ENCODE measurements around the gene IRX2. TPM values are rescaled to one million over a fixed set of nuclear protein-coding genes. Genes with fewer than 3 reads are reported as not detected.

The IRX2 gene
- total RNA-seq, 1 donor from 2014 or later = 56.4 TPM

GRCh38 chr5:2742921-2743679 lies 8.4 kb downstream of the IRX2 start:
- no peak for ATAC-seq
- Histone ChIP-seq H3K27ac (peak overlapping the region; percentile 68), H3K4me1 (no peaks in the 10 kb centered on the region), H3K9me3 (no peaks in the 10 kb centered on the region), H3K36me3 (no peaks in the 10 kb centered on the region), H3K27me3 (peaks cover 82% of the 10 kb centered on the region), H3K4me3 (peak overlapping the region; percentile 25)
- intact Hi-C loops (cut with DNase I) = no loop called here
- TF ChIP-seq, protein P1, sequence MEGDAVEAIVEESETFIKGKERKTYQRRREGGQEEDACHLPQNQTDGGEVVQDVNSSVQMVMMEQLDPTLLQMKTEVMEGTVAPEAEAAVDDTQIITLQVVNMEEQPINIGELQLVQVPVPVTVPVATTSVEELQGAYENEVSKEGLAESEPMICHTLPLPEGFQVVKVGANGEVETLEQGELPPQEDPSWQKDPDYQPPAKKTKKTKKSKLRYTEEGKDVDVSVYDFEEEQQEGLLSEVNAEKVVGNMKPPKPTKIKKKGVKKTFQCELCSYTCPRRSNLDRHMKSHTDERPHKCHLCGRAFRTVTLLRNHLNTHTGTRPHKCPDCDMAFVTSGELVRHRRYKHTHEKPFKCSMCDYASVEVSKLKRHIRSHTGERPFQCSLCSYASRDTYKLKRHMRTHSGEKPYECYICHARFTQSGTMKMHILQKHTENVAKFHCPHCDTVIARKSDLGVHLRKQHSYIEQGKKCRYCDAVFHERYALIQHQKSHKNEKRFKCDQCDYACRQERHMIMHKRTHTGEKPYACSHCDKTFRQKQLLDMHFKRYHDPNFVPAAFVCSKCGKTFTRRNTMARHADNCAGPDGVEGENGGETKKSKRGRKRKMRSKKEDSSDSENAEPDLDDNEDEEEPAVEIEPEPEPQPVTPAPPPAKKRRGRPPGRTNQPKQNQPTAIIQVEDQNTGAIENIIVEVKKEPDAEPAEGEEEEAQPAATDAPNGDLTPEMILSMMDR (IDR thresholded peaks at IDR 0.05) = no peak
- no peak for DNase-seq

DNA sequence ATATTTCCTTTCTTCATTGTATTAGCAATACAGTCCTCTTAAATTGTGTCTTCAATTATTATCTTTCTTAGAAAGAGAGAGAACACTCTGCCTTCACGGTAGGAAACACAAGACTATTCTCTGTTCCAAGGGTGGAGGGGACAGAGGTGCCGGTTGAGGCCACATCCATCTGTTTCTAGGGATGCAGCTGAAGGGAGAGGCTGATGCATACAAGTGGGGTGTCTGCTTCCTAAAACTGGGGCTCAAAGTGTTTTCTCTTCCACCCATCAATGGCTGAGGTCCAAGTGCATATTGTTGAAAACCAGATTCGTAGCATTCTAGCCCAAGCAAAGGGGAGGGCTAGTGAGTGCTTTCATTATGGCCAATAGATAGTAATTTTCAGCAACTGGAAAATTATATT lies 9.5 kb downstream of the IRX2 start:
- intact Hi-C loops (cut with DNase I) = no loop called here

DNA sequence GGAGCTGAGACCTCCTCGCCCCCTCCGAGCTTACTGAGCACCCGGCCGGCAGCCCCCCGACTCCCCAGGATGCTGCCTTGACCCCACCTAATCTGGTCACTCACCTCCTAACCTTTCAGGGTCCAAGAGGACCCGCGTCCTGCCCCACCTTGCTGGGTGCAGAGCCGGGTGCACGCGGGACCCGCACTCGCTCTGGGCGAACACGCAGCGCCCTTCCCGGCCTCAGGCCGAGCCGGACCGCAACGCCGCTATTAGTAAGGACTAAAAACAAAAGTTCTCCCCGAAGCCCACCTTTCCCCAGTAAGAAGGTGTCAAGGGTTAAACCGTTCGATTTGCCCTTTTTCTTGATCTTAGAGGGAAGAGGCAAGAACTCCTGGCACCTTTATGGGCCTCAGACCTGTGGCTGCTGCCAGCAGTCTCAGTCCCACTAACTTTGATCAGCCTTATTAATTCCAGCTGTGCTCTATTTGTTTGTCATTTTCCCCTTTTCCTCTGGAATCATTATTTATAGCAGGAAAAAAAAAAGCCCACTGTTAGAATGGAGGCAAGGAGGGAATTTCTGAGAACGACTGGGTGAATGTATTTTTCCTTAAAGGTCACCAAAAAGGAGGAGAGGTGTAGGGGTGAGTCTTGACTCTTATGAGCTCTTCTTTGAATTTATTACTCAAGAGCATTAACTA lies 10.5 kb downstream of the IRX2 start:
- peak overlapping the region; percentile 80 for H3K27ac ChIP-seq
- ATAC-seq (peak; percentile 1), DNase-seq (no peak)
- H3K36me3 ChIP-seq = no peaks in the 10 kb centered on the region
- no peaks in the 10 kb centered on the region for H3K9me3 ChIP-seq
- no peaks in the 10 kb centered on the region for H3K4me1 ChIP-seq
- intact Hi-C loops (cut with DNase I) = no loop called here
- TF ChIP-seq, protein P1 (IDR thresholded peaks at IDR 0.05) = no peak
- H3K27me3 ChIP-seq = peaks cover 69% of the 10 kb centered on the region
- peak overlapping the region; percentile 50 for H3K4me3 ChIP-seq

More for the DNA sequence above, 9.5 kb downstream of the IRX2 start:
- Histone ChIP-seq H3K9me3 (no peaks in the 10 kb centered on the region), H3K27ac (peak overlapping the region; percentile 80), H3K27me3 (peaks cover 76% of the 10 kb centered on the region), H3K36me3 (no peaks in the 10 kb centered on the region), H3K4me3 (peak overlapping the region; percentile 25), H3K4me1 (no peaks in the 10 kb centered on the region)
- ATAC-seq (no peak), DNase-seq (no peak)
- TF ChIP-seq, protein P1 (IDR thresholded peaks at IDR 0.05) = no peak

- ATAC-seq (peak; percentile 31), DNase-seq (peak; percentile 73)
- no peaks in the 10 kb centered on the region for H3K9me3 ChIP-seq
- H3K4me3 ChIP-seq = peak overlapping the region; percentile 50
- intact Hi-C loops (cut with DNase I) = no loop called here
- peaks cover 62% of the 10 kb centered on the region for H3K27me3 ChIP-seq
- peak overlapping the region; percentile 80 for H3K27ac ChIP-seq
- H3K4me1 ChIP-seq = no peaks in the 10 kb centered on the region
- H3K36me3 ChIP-seq = no peaks in the 10 kb centered on the region
- TF ChIP-seq, protein P1 (IDR thresholded peaks at IDR 0.05) = no peak
These were observed 11.2 kb downstream of the IRX2 start for GRCh38 chr5:2740051-2740875.

DNA sequence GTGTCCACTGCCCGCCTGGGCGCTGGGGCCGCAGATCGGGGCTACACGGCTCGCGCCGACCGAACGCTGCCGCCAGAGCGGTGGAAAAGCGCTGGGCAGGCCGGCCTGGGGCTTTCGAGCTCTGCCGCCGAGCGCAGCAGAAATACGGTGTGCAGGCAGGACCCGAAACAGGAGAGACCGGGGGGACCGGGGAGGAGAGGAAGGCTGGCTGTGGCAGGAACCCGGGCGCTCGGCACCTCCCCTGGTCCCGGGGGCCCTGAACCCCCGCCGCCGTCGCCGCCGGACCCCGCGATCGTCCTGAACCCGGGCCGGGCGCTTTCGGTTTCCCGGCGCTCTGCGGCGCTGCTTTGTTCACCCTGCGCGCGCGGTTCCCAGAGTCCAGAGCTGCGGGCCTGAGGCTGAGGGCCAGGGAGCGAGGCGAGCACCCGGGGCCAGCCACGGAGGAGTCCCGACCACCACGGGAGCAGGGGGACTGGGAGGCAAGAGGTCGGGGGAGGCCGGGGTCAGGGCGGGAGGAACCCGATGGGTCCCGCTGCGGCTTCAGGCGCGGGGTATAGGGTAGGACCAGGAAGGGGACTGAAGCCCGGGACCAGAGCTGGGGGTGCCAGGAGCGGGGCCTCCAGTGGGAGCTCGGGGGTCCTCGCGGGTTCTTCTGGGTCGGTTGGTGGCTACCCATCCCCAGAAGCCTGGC lies 12.0 kb downstream of the IRX2 start:
- Histone ChIP-seq H3K36me3 (no peaks in the 10 kb centered on the region), H3K27ac (peak overlapping the region; percentile 80), H3K4me3 (peak overlapping the region; percentile 50), H3K4me1 (no peaks in the 10 kb centered on the region), H3K9me3 (no peaks in the 10 kb centered on the region), H3K27me3 (peaks cover 56% of the 10 kb centered on the region)
- peak; percentile 51 for ATAC-seq
- intact Hi-C loops (cut with DNase I) = no loop called here
- DNase-seq = peak; percentile 75
- TF ChIP-seq, protein P1 (IDR thresholded peaks at IDR 0.05) = no peak
